Spleen (tissue), 11 donors: Measurements from ENCODE around the gene HNMT. TPM values are rescaled to one million over a fixed set of nuclear protein-coding genes. Genes with fewer than 3 reads are reported as not detected.

Experiments
- DNase-seq: peaks from one replicate; pipeline ENCODE4 v3.0.0-alpha.2; 2020
- H3K27ac ChIP-seq, 8 donors: fragments of 200-600 bp; sonication (generic) in 7 of 8; 1 replicate in 4 of 8; 2 replicates in 4 of 8; pipeline versions ENCODE4 v1.5.0 to v1.8.0; 2016 to 2021; ENCODE audit warnings: inconsistent platforms in 4 of 8, mild to moderate bottlenecking in 4 of 8, moderate library complexity in 1 of 8
- H3K27me3 ChIP-seq, 7 donors: fragments of 200-600 bp; sonication (generic) in 6 of 7; replicated peaks in 1 of 7; 1 replicate in 4 of 7; 2 replicates in 3 of 7; pipeline versions ENCODE4 v1.5.0 to v1.8.0; 2016 to 2021; ENCODE audit warnings: inconsistent platforms in 3 of 7, mild to moderate bottlenecking in 1 of 7
- H3K36me3 ChIP-seq, 6 donors: fragments of 200-600 bp; sonication (generic) in 5 of 6; 1 replicate in 4 of 6; 2 replicates in 2 of 6; pipeline versions ENCODE4 v1.5.0 to v1.8.0; 2016 to 2021; ENCODE audit warnings: inconsistent platforms in 2 of 6
- H3K4me1 ChIP-seq, 6 donors: fragments of 200-600 bp; sonication (generic) in 5 of 6; 1 replicate in 3 of 6; 2 replicates in 3 of 6; pipeline versions ENCODE4 v1.5.0 to v1.8.0; 2016 to 2021; ENCODE audit warnings: inconsistent platforms in 3 of 6
- H3K4me3 ChIP-seq, 8 donors: fragments of 200-600 bp; sonication (generic) in 7 of 8; 1 replicate in 4 of 8; 2 replicates in 4 of 8; pipeline versions ENCODE4 v1.5.0 to v1.8.0; 2016 to 2021; ENCODE audit warnings: inconsistent platforms in 4 of 8, mild to moderate bottlenecking in 4 of 8, moderate library complexity in 2 of 8
- H3K9me3 ChIP-seq, 8 donors: fragments of 200-600 bp; sonication (generic) in 7 of 8; 1 replicate in 4 of 8; 2 replicates in 4 of 8; pipeline versions ENCODE4 v1.5.0 to v1.8.0; 2016 to 2021; ENCODE audit warnings: inconsistent platforms in 4 of 8
- CTCF ChIP-seq, 11 experiments: fragments of 200-600 bp in 7 of 11; fragments of 450-650 bp in 4 of 11; sonication (generic) in 4 of 11; IDR thresholded peaks in 8 of 11; conservative IDR thresholded peaks in 3 of 11; 1 replicate in 7 of 11; 2 replicates in 4 of 11; pipeline versions ENCODE4 v1.4.0 to v1.8.0; 2016 to 2021; ENCODE audit warnings: antibody characterized with exemption in 11 of 11, inconsistent platforms in 4 of 11, mild to moderate bottlenecking in 1 of 11
- POLR2A ChIP-seq, 3 donors: fragments of 450-650 bp; IDR thresholded peaks; one replicate each; pipeline ENCODE4 v1.5.1; 2017; ENCODE audit warnings: antibody characterized with exemption in 3 of 3, mild to moderate bottlenecking in 1 of 3
- POLR2AphosphoS5 ChIP-seq, 3 donors: sonication (generic); formaldehyde crosslinking; IDR thresholded peaks; one replicate each; pipeline ENCODE4 v1.5.1; 2017; ENCODE audit warnings: antibody characterized with exemption in 3 of 3
- WGBS, 5 donors: extraction: QIAGEN DNeasy Blood & Tissue Kit in 3 of 5; methylation state at CpG; one replicate each; pipeline versions ENCODE4 v1.1.5 to v1.1.7; 2013 to 2018; 5-methylcytosine and 5-hydroxymethylcytosine counted together
- intact Hi-C: fragments of 100-400 bp; cut with DNase I; formaldehyde crosslinking; loops from one replicate; pipeline ENCODE4 v1.15.0; 2023; ENCODE audit warnings: low total_unique reads
- polyA plus RNA-seq, 3 donors: library from polyadenylated mRNA; stranded (reverse); fragments of 200-250 nt; gene quantifications; one replicate each; pipeline ENCODE4 v1.2.1, GENCODE V29; 2013
- total RNA-seq, 7 donors: library from RNA; depleted of rRNA in 3 of 7; stranded (reverse); fragments of >200 nt in 3 of 7; fragmentation: NEBNext Ultra II Directional in 4 of 7; extraction: Animal tissue kit (Norgen Biotek cat#: 25700) in 4 of 7; gene quantifications; one replicate each; pipeline versions ENCODE4 v1.1.0 to v1.2.1, GENCODE V29; 2016 to 2021
- donor health status: healthy with polysubstance abuse.
- donor health status: DM: no; HTN: no; CAD: no; lungs with moderate emphysema.
- donor health status: DM: no; HTN: no; CAD: no.
- donor health status: Bipolar disorder and iron deficiency.
- donor health status: healthy.
- donor health status: DM: no; HTN: no; CAD: no.
- donor health status: DM: yes; HTN: yes; CAD: no.

The HNMT gene
- total and polyA plus RNA-seq, 10 donors = 31.2 to 74.2 (median 45.6) TPM

GRCh38 chr2:138063181-138063580 lies 98.9 kb downstream of the HNMT start:
- no peak for DNase-seq
- no peak for TF ChIP-seq POLR2AphosphoS5 (IDR thresholded peaks at IDR 0.05)
- no peak for TF ChIP-seq POLR2A (IDR thresholded peaks at IDR 0.05)
- no peak for TF ChIP-seq CTCF (IDR thresholded peaks at IDR 0.05 in 8 of 11, conservative IDR thresholded peaks at IDR 0.05 in 3 of 11)
- Histone ChIP-seq H3K27me3 (no peaks in the 10 kb centered on the region), H3K4me1 (no peaks in the 10 kb centered on the region), H3K9me3 (peaks cover 0 to 9% (median 0%) of the 10 kb centered on the region in 8 donors), H3K36me3 (no peaks in the 10 kb centered on the region), H3K4me3 (no peak overlapping the region), H3K27ac (no peak overlapping the region)
- 72 to 89% (median 86%) methylated on average over 2 of the region's 2 CpGs for WGBS, 5 donors
- intact Hi-C loops = no loop called here
